Endometrial microvascular endothelial cells (primary cell): Measurements from ENCODE around the gene BCAN. TPM values are rescaled to one million over a fixed set of nuclear protein-coding genes. Genes with fewer than 3 reads are reported as not detected.

Experiments used
- in situ Hi-C: cut with HindIII; loops from 2 replicates; pipeline ENCODE4 v1.10.0; 2017; ENCODE audit warnings: low sequenced_read_pairs, low pct_unique_long_range_greater_than_20kb; ENCODE audit errors: inconsistent ontology term
- total RNA-seq: library from RNA; depleted of rRNA; stranded (reverse); fragments of >200 nt; gene quantifications from one replicate; pipeline ENCODE4 v1.2.3, GENCODE V29; 2015; ENCODE audit errors: inconsistent ontology term

BCAN gene
- total RNA-seq, 1 donor from 2014 or later: not detected

DNA sequence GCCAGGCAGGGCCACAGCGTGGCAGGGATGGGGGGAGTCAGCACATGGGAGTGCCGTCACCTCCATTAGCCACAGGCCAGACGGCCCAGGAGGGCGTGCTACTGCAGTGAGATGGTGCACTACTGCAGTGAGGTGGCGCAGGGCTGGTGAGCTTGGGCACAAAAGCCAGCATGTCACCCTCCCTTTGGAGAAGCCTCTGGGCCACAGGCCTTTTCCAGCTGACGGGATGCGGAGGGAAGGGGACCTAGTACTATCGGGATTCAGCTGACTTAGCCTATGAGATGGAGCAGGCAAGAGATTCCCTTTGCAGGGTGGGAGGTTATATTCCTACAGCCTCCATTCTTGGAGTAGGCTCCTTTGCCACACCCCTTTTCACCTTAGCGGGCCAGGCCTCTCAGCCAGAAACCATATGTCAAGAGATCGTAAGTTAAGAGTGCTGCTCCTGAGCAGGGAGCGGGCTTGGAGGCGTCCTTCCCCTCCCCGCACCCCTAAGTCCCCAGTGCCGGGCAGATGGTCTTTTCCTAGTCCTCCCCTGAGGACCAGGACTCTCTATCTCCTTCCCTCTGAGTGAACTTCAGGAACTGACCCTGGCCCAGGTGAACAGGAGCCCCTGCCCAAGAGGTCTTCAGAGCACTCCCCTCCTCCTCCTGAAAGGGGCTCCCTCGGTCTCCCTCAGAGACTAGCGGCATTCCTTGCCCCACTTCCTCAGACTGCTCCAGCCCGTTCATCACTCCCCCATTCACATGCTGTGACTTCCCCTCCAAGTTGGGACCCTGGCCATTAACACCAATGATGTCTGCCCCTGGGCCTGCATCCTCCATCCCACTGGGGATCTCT lies 27.1 kb downstream of the BCAN start:
- in situ Hi-C loops: no loop called here

DNA sequence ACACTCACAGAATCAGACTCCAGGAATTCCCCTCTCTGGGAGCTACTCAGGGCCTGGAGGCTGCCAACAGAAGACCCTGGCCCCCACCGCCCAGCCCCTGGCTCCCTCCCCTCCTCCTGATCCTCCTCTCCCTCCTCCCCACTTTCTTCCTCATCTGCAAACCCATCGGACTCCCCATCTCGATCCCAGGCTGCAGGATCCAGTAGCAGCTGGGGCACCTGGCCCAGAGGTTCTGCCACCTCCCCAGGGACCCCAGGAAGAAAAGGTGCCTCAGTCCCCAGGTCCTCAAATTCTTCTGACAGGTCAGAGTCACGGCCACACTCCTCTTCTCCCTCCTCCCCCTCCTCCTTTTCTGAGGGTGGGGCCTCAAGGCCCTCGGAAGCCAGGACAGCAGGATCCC lies 27.9 kb downstream of the BCAN start:
- in situ Hi-C loops: no loop called here

DNA sequence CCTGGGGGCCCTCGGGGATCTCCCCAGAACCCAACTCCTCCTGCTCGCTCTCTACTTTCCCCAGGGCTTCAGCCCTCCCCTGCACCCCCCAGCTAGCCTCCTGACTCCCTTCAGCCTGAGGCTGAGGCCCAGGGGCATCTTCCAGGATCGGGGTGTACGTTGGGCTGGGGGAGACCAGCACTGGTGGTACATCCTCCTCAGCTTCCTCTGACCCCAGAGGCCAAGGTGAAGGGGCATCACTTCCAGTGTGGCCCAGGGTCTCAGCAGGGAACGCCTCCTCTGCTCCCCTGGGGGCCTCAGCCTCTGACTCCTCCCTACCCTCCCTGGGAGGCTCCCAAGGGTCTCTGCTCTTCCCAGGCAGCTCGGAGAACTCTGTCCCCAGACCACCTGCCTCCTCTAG lies 28.4 kb downstream of the BCAN start:
- in situ Hi-C loops: no loop called here

DNA sequence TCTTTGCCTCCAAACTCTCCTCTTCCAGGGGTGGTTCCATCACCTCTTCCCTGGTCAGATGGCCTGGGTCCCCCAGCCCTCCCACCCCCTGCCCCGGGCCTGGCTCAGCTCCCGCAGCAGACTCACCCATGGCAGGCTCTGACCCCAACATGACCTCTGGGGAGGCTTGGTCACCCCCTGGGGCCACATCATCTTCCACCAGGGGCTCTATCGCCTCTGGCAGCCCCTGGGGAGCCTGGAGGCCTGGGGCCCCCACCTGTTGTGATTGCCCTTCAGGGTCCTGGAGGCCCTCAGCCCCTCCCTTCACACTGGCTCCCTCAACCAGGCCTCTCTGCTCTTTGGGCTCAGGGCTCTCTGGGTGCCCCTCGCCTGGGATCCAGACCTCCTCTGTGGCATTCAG lies 28.9 kb downstream of the BCAN start:
- in situ Hi-C loops: no loop called here

DNA sequence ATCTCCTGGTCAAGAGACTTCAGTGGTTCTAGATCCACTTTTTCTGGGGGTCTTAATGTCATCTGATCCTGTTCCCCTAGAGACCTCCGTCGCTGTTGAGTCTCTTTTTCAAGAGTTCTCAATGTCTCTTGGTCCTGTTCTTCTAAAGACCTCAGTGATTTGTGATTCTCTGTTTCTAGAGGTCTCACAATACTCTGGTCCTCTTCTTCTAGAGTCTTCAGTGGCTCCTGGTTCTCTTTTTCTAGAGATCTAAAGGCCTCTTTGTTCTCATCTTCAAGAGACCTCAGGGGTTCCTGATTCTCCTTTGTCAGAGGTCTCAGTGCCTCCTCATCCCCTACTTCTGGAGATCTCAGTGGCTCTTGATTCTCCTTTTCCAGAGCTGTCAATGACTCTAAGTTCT lies 29.9 kb downstream of the BCAN start:
- in situ Hi-C loops: no loop called here

DNA sequence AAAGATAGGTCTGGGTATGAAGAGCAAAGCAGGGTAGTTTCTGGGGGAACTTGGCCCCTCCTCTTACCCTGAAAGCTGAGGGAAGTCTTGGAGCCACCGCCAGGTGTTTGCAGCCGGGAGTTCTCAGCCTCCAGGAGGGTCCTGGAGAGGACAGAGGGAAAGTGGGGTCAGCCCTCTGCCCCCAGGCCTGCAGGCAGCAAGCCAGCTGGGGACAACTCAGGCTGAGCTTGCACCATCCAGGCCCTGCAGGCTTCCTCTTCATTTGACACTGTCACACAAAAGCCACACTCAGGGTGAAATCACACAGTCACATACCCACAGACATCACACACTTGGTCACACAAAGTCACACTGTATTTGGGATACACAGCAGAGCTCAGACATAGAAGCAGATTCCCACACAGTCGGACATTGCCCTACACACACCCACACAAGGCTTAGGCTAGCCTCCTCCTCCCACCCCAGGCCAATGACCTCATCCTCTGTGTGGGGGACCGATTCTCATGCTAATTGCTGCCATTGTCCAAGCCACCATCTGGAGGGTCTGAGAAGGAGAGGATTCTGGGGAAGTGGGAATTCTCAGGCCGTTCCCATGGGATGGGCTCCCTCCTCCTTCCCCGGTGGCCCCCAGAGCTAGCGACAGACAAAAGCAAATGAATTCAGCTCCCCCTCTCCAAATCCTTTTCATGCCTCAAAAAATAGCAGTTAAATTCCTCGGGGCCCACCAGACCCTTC lies 31.6 kb downstream of the BCAN start:
- in situ Hi-C loops: no loop called here

DNA sequence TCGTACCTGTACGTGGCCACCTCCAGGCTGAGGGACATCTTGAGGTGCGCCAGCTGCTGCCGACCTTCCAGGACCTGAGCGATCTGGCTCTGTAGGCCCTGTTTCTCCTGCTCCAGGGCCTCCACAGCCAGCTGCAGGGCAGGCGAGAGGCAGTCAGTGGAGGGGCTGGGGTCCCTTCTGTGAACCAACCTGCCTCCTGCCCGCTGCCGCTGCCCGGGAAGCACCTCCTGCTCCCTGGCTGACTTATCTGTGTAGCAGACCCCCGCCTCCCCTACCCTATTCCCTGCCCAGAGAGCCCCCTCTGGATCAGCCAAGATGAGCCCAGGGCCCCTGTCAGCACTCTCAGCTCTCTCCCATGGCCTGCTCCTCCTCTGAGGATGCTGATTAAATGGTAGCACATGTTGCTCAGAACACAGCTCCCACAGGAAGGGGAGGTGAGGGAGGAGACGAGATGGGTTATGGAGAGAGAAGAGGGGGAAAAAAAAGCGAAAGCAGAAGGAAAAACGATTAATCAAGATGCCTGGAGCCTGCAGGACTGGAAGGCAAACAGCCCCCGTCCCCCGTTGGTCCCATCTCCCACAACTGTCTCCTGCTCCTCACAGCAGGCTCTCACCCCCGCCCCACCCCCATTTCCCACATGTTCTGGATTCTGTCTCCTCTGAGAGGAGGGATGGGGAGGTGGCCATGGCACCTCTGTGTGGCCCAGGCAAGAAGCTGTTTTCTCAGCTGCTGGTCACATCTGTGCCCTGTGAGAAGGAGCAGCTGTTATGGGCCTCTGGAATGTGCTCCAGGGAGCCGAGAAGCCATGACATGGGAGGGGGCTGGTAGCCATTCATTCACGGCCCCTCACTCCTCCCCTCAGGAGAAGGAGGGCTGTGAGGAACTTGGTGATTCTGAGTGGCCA lies 33.5 kb downstream of the BCAN start:
- in situ Hi-C loops: no loop called here

DNA sequence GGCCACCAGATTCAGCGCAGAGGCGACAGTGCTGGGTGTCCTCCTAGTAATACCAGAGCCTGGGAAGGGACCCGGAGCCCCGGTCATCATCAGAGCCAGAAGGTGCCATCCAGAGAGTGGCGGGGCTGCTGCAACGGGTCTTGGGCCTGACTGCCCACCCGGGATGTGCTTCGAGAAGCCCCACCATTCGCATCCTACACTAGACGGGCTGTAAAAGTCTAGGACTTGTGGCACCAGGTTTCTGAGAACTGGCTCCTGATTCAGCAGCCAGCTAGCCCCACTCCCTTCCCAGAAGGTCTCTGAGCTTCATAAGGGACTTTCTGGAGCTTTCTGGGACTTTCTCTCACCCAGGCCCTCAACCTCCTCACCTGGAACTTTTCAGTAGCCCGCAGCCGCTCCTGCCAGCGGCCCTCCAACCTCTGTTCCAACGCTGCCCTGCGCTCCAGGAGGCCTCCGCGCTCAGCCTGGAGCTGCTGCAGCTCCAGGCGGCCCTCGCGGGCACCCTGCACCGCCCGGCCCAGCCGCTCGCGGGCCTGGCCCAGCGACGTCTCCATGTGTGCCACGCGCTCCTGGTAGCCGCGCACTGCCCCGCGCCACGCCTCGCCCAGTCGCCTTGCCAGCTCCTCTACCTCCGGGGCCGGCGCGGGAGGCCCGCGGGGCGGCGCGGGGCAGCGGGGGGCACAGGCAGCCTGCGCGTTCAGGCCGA lies 34.4 kb downstream of the BCAN start:
- in situ Hi-C loops: no loop called here

DNA sequence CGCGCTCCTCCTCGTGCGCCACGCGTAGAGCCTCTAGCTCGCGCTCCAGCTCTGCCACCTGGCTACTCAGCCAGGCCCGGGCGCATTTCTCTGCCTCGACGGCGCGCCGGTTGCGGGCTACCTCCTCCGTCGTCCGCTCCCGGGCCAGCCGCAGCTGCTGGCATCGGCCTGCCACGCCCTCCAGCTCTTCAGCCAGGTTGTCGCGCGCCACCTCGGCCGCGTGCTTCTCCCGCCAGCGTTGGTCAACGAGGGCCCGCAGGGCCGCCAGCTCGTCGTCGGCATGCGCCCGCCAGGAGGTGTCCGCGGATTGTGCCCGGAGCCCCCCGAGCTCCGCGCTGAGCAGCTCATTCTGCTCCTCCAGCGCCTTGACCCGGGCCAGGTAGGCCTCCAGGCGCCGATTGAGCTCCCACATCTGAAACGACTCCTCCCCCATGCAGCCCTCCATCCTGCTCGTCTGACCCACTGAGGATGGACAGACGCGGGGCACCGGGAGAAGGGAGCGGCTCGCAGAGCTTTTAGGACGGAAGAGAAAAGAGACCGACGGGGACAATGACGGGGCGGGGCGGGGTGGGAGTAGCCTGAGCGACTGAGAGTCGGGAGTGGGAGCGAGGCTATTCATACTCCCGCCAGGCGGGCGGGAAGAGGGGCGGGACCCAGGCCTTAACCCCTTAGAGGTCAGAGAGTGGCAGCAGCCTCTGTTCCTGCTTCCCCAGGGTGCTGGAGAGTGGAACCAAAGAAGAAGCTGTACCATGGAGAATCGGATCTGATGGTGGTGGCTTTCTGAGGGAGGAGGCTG lies 35.1 kb downstream of the BCAN start, which contains the start of gene NES:
Gene NES (minus strand): TSS at position 588 of the 796 bp plus-strand sequence. CDS start 143 bp downstream, at position 445.
- in situ Hi-C loops: no loop called here

DNA sequence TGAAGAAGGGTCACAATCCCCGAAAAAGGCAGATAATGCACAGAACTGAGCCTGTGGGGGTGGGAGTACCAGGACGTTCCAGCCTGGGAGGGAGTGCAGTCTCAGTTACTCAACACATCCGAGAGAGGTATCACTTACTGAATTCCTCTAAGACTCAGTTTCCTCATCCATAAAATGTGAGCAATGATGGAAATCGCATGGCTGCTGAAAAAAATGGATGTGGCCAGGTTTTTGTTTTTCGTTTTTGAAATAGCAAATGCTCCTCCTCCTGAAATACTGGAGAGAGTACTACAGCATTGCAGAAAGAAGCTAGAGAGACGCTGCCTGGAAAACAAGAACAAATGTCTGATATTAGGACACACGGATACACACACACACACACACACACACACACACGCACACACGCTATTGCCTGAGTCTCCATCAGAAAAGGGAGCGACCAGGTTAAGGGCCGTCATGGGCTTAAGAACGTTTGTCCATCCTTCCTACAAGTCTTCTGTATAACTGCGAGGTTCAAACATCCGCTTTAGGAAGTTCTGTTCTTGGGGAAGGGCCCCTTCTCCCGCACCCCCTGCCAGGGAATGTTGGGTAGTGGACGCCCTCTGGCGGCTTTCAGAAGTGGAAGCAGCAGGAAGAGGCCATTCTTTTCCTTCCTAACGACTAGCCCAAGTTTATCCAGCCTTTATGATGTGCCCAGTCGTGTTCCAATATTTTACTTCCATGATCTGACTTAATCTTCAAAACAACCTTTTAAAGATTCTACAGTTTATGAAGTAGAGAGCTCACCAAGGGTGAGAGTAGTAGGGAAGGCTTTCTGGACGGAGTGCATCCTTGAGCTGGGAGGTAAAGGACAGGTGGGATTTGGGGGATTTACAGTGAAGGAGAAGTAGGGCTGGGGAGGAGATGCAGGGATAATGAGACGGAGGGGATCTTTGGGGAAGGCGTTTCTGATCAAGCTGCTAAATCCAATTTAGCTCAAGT lies 36.0 kb downstream of the BCAN start:
- in situ Hi-C loops: no loop called here

DNA sequence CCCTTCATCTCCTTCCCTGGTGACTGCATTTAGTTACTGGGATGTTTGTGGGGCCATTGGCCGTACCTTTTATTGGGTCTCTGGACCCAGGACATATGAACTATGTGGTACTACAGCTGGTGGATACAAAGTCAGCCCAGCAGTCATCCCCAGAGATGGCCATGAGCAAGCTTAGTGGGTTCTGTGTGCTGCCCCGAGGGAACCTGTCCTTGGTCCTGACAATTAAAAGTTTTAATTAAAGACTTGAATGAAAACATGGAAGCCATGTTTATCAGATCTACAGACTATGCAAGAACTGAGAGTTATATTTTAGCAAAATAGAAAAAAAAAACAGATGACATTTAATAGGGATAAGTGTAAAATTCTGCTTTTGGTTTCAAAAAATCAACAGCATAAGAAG lies 38.1 kb downstream of the BCAN start:
- in situ Hi-C loops: no loop called here

DNA sequence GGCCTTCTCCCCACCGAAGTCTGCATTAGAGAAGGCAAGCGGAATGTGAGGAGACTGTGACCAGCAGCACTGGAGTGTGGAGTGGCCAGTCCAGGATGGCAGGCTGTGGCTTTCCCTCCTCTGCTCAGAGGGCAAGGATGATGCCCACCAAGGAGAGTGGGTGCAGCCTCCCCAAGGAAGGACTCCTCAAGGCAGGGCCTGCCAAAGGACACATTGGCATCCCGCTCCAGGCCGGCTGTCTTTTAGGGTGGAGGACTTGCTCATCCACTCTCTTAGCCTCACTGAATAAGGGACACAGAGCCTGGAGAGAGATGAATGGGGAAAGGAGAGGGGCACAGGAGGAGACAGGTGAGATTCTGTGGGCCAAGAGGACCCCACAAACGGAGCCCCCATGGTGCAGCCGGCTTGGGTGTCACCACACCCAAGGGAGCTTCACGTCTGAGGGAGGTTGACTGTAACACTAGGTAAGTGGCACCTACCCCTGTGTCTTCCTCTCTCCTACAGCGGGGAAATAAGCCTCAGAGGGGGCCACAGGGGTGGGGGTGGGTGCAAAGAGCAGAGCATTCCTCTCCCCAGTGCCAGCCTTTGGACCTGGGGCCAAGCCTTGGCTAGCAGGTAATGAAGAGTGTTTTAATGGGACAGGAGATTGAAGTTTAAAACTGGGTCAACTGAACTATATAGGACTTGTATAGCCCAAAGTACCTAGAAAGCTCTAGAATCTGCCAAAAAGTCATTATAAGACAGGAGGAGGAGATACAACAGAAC lies 39.5 kb downstream of the BCAN start:
- in situ Hi-C loops: no loop called here

DNA sequence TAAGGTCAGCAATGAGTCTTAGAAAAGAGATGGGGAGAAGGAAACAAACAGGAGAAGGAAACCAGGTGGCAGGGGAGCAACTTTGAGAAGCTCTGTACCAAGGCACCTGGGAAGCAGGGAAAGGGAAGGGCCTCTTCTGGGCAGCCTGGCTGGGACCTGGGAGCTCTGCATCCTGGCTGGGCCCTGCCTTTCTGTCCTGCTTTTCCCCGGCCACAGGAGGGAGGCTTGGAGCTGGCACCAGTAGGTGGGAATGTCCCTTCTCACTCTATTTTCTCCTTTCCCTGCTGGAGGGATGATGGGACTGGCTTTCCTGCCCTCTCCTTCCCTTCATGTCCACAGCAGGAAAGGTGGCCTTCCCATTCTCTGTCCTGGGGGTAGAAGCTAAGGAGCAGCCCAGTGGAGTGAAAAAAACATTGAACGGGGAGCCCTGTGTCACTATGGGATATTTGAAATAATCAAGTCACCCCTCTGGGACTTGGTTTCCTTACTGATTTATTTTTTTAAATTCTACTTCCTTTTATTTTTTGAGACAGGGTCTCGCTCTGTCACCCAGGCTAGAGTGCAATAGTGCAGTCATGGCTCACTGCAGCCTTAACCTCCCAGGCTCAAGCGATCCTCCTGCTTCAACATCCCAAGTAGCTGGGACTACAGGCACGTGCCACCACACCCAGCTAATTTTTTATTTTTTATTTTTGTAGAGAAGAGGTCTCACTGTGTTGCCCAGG lies 40.4 kb downstream of the BCAN start:
- in situ Hi-C loops: no loop called here

DNA sequence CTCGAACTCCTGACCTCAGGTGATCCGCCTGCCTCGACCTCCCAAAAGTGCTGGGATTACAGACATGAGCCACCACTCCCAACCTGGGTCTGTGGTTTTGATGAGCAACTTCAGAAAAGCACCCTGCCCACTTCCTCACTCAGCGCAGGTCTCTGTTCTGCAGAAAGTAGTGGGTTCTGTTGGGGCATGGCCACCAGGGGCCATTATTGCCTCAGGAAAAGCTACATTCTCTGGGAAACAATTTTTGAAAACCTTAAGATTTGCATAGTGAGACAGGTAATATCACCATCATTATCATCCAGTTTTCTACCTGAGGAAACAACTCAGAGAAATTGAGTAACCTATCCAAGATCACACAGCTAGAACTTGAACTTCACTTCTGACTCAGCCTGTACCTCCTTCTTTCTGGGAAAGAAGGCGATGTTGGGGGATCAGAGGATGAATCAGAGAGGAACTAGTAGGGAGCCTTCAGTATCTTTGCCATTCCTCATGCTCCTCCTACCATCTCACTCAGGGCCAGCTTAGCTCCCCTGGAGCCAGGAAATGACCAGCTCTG lies 42.4 kb downstream of the BCAN start:
- in situ Hi-C loops: no loop called here
